Fibroblast of lung (primary cell): ENCODE measurements around the gene CHD5. TPM values are rescaled to one million over a fixed set of nuclear protein-coding genes. Genes with fewer than 3 reads are reported as not detected.
"Not testable (repeated sequence)": the region's sequence is repeated elsewhere in the genome, so short reads cannot be mapped to it uniquely, and the experiment has no call there.

Experiments used
- DNase-seq, 2 donors: peaks; one replicate each; pipeline versions ENCODE4 v3.0.0 to v3.0.0-alpha.2; 2010; ENCODE audit warnings: low read depth in 2 of 2
- H2AFZ ChIP-seq: 2 replicates; pipeline ENCODE4 v1.5.1; 2012; ENCODE audit warnings: low read length, control low read depth, inconsistent platforms
- H3K27ac ChIP-seq: 2 replicates; pipeline ENCODE4 v1.5.1; 2011; ENCODE audit warnings: low read length, control low read depth; ENCODE audit not compliant: insufficient read depth
- H3K27me3 ChIP-seq: 2 replicates; pipeline ENCODE4 v1.5.1; 2011; ENCODE audit warnings: mild to moderate bottlenecking, low read length; ENCODE audit not compliant: control insufficient read depth, insufficient read depth
- H3K36me3 ChIP-seq: 2 replicates; pipeline ENCODE4 v1.5.1; 2011; ENCODE audit warnings: low read length; ENCODE audit not compliant: control insufficient read depth, insufficient read depth
- H3K4me1 ChIP-seq: 2 replicates; pipeline ENCODE4 v1.5.1; 2011; ENCODE audit warnings: low read length; ENCODE audit not compliant: control insufficient read depth, insufficient read depth; ENCODE audit errors: extremely low read depth
- H3K4me2 ChIP-seq: 2 replicates; pipeline ENCODE4 v1.5.1; 2011; ENCODE audit warnings: low read length, control low read depth; ENCODE audit not compliant: insufficient read depth; ENCODE audit errors: extremely low read depth
- H3K4me3 ChIP-seq, 4 experiments: fragments of 200-600 bp in 1 of 4; sonication (generic) in 1 of 4; replicated peaks in 1 of 4; 2 replicates each; pipeline ENCODE4 v1.5.1; 2011 to 2016; ENCODE audit warnings: low read length in 4 of 4, low read depth in 3 of 4, mild to moderate bottlenecking in 3 of 4, control low read depth in 2 of 4, inconsistent platforms in 1 of 4, mixed read lengths in 1 of 4; ENCODE audit not compliant: insufficient read depth in 1 of 4; ENCODE audit errors: control extremely low read depth in 1 of 4
- H3K79me2 ChIP-seq: 2 replicates; pipeline ENCODE4 v1.5.1; 2012; ENCODE audit warnings: mild to moderate bottlenecking, low read length, inconsistent platforms; ENCODE audit not compliant: control insufficient read depth, insufficient read depth
- H3K9ac ChIP-seq: 2 replicates; pipeline ENCODE4 v1.5.1; 2011; ENCODE audit warnings: mild to moderate bottlenecking, low read length, control low read depth; ENCODE audit not compliant: insufficient read depth
- H3K9me3 ChIP-seq: 2 replicates; pipeline ENCODE4 v1.5.1; 2012; ENCODE audit warnings: low read depth, low read length; ENCODE audit not compliant: control insufficient read depth, insufficient read depth
- H4K20me1 ChIP-seq: 2 replicates; pipeline ENCODE4 v1.5.1; 2011; ENCODE audit warnings: low read length; ENCODE audit not compliant: control insufficient read depth, insufficient read depth; ENCODE audit errors: extremely low read depth
- EZH2 ChIP-seq: IDR thresholded peaks from 2 replicates; pipeline ENCODE4 v1.5.1; 2012; ENCODE audit warnings: low read length, control low read depth, mild to moderate bottlenecking; ENCODE audit errors: missing control alignments
- polyA plus RNA-seq, 2 donors: library from polyadenylated mRNA; depleted of rRNA in 1 of 2; stranded (reverse) in 1 of 2; unstranded in 1 of 2; fragments of >200 nt; gene quantifications; 2 replicates each; pipeline ENCODE4 v1.2.1, GENCODE V29; 2011 to 2012; ENCODE audit warnings: missing spikeins in 1 of 2
- total RNA-seq: library from RNA; depleted of rRNA; stranded (reverse); fragments of >200 nt; gene quantifications from 2 replicates; pipeline ENCODE4 v1.2.1, GENCODE V29; 2014
- TF ChIP-seq, protein P1 (sequence below), 2 donors: IDR thresholded peaks in 1 of 2; conservative IDR thresholded peaks in 1 of 2; 1 replicate in 1 of 2; 2 replicates in 1 of 2; pipeline ENCODE4 v1.5.1; 2011 to 2012; ENCODE audit warnings: low read length in 2 of 2, control low read depth in 1 of 2, inconsistent platforms in 1 of 2, low read depth in 1 of 2, mild to moderate bottlenecking in 1 of 2

Gene CHD5
- total and polyA plus RNA-seq, 2 donors (not counting 1 experiment from before 2014, with no cell fraction given): under 0.01 to 0.01 TPM

DNA sequence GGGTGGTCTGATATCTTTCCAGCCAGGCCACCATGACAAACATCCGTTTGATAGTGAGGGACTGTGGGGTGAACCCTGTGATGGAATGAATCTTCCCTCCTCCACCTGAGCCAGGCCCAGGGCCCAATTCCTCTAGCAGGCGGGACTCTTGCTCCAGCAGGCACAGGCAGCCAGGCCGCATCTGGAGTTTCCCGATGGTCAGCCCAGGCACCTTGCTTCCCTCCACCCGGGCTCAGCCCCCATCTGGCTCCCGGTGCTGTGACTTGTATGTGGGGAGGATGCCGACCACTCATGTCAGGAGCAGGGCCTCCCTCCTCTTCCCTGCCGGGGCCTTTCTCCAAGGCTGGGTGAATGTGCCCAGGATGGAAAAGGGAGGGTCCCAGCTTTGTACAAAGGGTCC, 113.4 kb downstream of the CHD5 start:
- H2AFZ ChIP-seq: no peak overlapping the region
- H3K9me3 ChIP-seq: no peaks in the 10 kb centered on the region
- no peak overlapping the region for H3K9ac ChIP-seq
- H3K4me2 ChIP-seq: no peak overlapping the region
- H3K4me1 ChIP-seq: no peaks in the 10 kb centered on the region
- H4K20me1 ChIP-seq: no peaks in the 10 kb centered on the region
- H3K79me2 ChIP-seq: no peaks in the 10 kb centered on the region
- TF ChIP-seq, protein P1, sequence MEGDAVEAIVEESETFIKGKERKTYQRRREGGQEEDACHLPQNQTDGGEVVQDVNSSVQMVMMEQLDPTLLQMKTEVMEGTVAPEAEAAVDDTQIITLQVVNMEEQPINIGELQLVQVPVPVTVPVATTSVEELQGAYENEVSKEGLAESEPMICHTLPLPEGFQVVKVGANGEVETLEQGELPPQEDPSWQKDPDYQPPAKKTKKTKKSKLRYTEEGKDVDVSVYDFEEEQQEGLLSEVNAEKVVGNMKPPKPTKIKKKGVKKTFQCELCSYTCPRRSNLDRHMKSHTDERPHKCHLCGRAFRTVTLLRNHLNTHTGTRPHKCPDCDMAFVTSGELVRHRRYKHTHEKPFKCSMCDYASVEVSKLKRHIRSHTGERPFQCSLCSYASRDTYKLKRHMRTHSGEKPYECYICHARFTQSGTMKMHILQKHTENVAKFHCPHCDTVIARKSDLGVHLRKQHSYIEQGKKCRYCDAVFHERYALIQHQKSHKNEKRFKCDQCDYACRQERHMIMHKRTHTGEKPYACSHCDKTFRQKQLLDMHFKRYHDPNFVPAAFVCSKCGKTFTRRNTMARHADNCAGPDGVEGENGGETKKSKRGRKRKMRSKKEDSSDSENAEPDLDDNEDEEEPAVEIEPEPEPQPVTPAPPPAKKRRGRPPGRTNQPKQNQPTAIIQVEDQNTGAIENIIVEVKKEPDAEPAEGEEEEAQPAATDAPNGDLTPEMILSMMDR (conservative IDR thresholded peaks at IDR 0.05 in 1 of 2, IDR thresholded peaks at IDR 0.05 in 1 of 2; ENCODE audit: low read depth in 1 of 2, low read length in 2 of 2): no peak
- TF ChIP-seq EZH2: no peak
- H3K4me3 ChIP-seq: no peak overlapping the region
- no peak overlapping the region for H3K27ac ChIP-seq
- DNase-seq: no peak
- no peaks in the 10 kb centered on the region for H3K27me3 ChIP-seq
- no peaks in the 10 kb centered on the region for H3K36me3 ChIP-seq

DNA sequence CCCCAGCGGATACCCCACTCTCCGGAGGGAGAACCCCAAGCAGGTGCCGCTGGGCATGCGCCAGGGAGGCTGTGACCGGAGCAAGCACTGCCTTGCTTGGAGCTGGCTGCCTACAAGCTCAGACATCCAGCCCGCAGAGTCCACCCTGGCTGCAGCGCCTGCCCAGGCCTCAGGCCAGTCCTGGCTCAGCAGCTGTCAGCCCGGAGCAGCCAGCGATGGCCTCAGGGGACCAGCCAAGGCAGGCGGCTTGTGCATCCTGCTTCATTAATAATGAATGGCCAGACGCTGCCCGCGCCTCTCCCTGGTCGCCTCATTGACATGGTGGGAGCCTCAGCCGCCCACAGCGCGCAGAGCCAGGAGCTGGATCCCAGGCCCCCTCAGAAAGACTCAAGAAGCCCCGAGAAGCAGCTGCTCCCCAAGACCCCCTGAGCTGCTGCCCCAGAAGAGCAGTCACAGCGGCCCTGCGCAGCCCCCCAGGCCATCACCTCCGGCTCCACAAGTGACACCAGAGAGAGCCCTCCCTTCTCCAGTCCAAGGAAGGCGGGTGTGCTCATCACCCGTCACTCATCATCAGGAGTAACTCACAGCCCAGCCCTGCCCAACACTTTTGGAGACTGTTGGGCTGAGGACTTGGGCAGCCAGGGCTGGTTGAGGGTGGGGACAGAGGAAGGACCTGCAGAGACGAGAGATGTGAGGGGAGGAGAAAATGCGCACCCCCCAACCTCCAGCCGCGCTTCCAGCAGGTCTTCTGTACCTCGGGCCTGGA, 114.8 kb downstream of the CHD5 start:
- Histone ChIP-seq H3K4me1 (no peaks in the 10 kb centered on the region), H4K20me1 (no peaks in the 10 kb centered on the region), H3K9me3 (no peaks in the 10 kb centered on the region), H3K36me3 (no peaks in the 10 kb centered on the region), H3K4me3 (no peak overlapping the region), H3K27me3 (no peaks in the 10 kb centered on the region), H3K79me2 (no peaks in the 10 kb centered on the region), H2AFZ (no peak overlapping the region), H3K27ac (no peak overlapping the region), H3K9ac (no peak overlapping the region), H3K4me2 (no peak overlapping the region)
- DNase-seq: no peak
- TF ChIP-seq, protein P1 (conservative IDR thresholded peaks at IDR 0.05 in 1 of 2, IDR thresholded peaks at IDR 0.05 in 1 of 2; ENCODE audit: low read depth in 1 of 2, low read length in 2 of 2): no peak
- no peak for TF ChIP-seq EZH2

DNA sequence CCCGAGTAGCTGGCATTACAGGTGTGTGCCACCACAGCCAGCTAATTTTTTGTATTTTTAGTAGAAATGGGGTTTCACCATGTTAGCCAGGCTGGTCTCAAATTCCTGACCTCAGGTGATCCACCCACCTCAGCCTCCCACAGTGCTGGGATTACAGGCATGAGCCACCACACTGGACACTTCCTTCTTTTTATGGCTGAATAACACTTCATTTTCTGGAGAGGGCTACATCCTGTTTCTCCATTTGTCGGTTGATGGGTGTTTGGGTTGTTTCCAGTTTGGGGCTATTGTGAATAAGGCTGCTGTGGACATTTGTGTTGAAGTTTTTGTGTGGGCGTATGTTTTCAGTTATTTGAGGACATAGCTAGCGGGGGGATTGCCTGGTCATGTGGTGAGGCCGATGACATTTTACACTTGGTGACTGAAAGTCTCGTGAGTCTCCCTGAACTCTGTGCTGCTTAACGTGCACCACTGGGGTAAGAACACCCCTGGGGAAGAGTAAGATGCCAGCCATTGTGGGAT, 116.5 kb downstream of the CHD5 start:
- H3K36me3 ChIP-seq, H3K4me2 ChIP-seq, H3K27ac ChIP-seq, H3K9ac ChIP-seq, H2AFZ ChIP-seq, H3K4me1 ChIP-seq, DNase-seq, H3K9me3 ChIP-seq, H3K4me3 ChIP-seq, H3K27me3 ChIP-seq, H3K79me2 ChIP-seq, H4K20me1 ChIP-seq: not testable (repeated sequence)
